ENCODE data around the gene CCDC134.

GRCh38 chr22:41844513-41844912 is 44.0 kb downstream of the CCDC134 start:
- no peak for TF ChIP-seq CTCF (IDR thresholded peaks at IDR 0.05)
- no peak for TF ChIP-seq POLR2A (IDR thresholded peaks at IDR 0.05)
